Keratinocyte (primary cell): ENCODE data around the gene BAIAP3. TPM values are rescaled to one million over a fixed set of nuclear protein-coding genes. Genes with fewer than 3 reads are reported as not detected.

Experiments used
- DNase-seq: peaks from one replicate; pipeline ENCODE4 v3.0.0-alpha.2; 2011; ENCODE audit warnings: low read depth, missing footprints, low spot score
- FAIRE-seq: peaks from 2 replicates; lab custom pipeline; 2011; peaks lifted over from hg19 to GRCh38; lab: Jason Lieb, UNC
- H2AFZ ChIP-seq: 2 replicates; pipeline ENCODE4 v1.6.0; 2012; ENCODE audit warnings: low read length, control low read depth, inconsistent platforms; ENCODE audit not compliant: control insufficient read depth
- H3K27ac ChIP-seq: 2 replicates; pipeline ENCODE4 v1.5.1; 2011; ENCODE audit warnings: low read length; ENCODE audit not compliant: control insufficient read depth, insufficient read depth
- H3K27me3 ChIP-seq: 3 replicates; pipeline ENCODE4 v1.6.0; 2011; ENCODE audit warnings: low read length; ENCODE audit not compliant: control insufficient read depth, insufficient read depth; ENCODE audit errors: extremely low read depth
- H3K36me3 ChIP-seq, 2 experiments: 2 replicates in 1 of 2; 3 replicates in 1 of 2; pipeline ENCODE4 v1.5.1; 2011; ENCODE audit warnings: low read length in 2 of 2, mild to moderate bottlenecking in 1 of 2; ENCODE audit not compliant: control insufficient read depth in 2 of 2, insufficient read depth in 2 of 2; ENCODE audit errors: extremely low read depth in 1 of 2
- H3K4me1 ChIP-seq: 3 replicates; pipeline ENCODE4 v1.5.1; 2011; ENCODE audit warnings: low read length; ENCODE audit not compliant: control insufficient read depth, insufficient read depth; ENCODE audit errors: extremely low read depth
- H3K4me2 ChIP-seq: 3 replicates; pipeline ENCODE4 v1.6.0; 2011; ENCODE audit warnings: low read depth, low read length; ENCODE audit not compliant: control insufficient read depth, insufficient read depth; ENCODE audit errors: extremely low read depth
- H3K4me3 ChIP-seq, 3 experiments: fragments of 200-600 bp in 1 of 3; sonication (generic) in 1 of 3; 2 replicates in 2 of 3; 3 replicates in 1 of 3; pipeline ENCODE4 v1.5.1; 2011 to 2016; ENCODE audit warnings: low read length in 3 of 3, mild to moderate bottlenecking in 3 of 3, control low read depth in 2 of 3, inconsistent platforms in 1 of 3, low read depth in 1 of 3, mixed read lengths in 1 of 3, mixed run types in 1 of 3, moderate library complexity in 1 of 3; ENCODE audit not compliant: control insufficient read depth in 2 of 3, insufficient read depth in 2 of 3; ENCODE audit errors: extremely low read depth in 1 of 3
- H3K79me2 ChIP-seq: 2 replicates; pipeline ENCODE4 v1.6.0; 2012; ENCODE audit warnings: low read length; ENCODE audit not compliant: control insufficient read depth, insufficient read depth
- H3K9ac ChIP-seq: 3 replicates; pipeline ENCODE4 v1.6.0; 2011; ENCODE audit warnings: low read length; ENCODE audit not compliant: control insufficient read depth, insufficient read depth; ENCODE audit errors: extremely low read depth
- H3K9me1 ChIP-seq: 3 replicates; pipeline ENCODE4 v1.6.0; 2011; ENCODE audit warnings: low read length; ENCODE audit not compliant: control insufficient read depth, insufficient read depth; ENCODE audit errors: extremely low read depth
- H3K9me3 ChIP-seq: 2 replicates; pipeline ENCODE4 v1.5.1; 2012; ENCODE audit warnings: low read depth, low read length; ENCODE audit not compliant: control insufficient read depth
- H4K20me1 ChIP-seq: 3 replicates; pipeline ENCODE4 v1.6.0; 2011; ENCODE audit warnings: low read length; ENCODE audit not compliant: control insufficient read depth, insufficient read depth; ENCODE audit errors: extremely low read depth
- EZH2 ChIP-seq: IDR thresholded peaks from one replicate; pipeline ENCODE4 v1.6.1; 2012; ENCODE audit warnings: inconsistent platforms, mild to moderate bottlenecking, low read length, moderate library complexity
- dilution Hi-C: fragments of 300-500 bp; cut with MboI; formaldehyde crosslinking; loops from one replicate; pipeline ENCODE4 v1.7.0; 2020; ENCODE audit warnings: low sequenced_read_pairs; ENCODE audit not compliant: extremely low pct_ligation_motif_present
- polyA plus RNA-seq, 5 experiments: library from polyadenylated mRNA; depleted of rRNA in 3 of 5; stranded (reverse) in 3 of 5; stranded (forward) in 1 of 5; unstranded in 1 of 5; fragments of >200 nt; gene quantifications; 1 replicate in 1 of 5; 2 replicates in 3 of 5; 3 replicates in 1 of 5; pipeline versions ENCODE4 v1.2.1 to v1.2.3, GENCODE V29; 2011 to 2012; ENCODE audit warnings: missing spikeins in 2 of 5, low read depth in 1 of 5, low replicate concordance in 1 of 5
- TF ChIP-seq, protein P1 (sequence below), 3 experiments: IDR thresholded peaks in 1 of 3; conservative IDR thresholded peaks in 1 of 3; optimal IDR thresholded peaks in 1 of 3; 2 replicates in 2 of 3; 3 replicates in 1 of 3; pipeline versions ENCODE3 to v1.5.1; 2011; ENCODE audit warnings: low read length in 3 of 3, mild to moderate bottlenecking in 3 of 3, moderate library complexity in 2 of 3, control low read depth in 1 of 3, inconsistent platforms in 1 of 3; ENCODE audit not compliant: insufficient read depth in 2 of 3; ENCODE audit errors: extremely low read depth in 1 of 3

BAIAP3 gene
- polyA plus RNA-seq, 1 donor (not counting 4 experiments of a cell fraction or from before 2014, with no cell fraction given) = not detected

DNA sequence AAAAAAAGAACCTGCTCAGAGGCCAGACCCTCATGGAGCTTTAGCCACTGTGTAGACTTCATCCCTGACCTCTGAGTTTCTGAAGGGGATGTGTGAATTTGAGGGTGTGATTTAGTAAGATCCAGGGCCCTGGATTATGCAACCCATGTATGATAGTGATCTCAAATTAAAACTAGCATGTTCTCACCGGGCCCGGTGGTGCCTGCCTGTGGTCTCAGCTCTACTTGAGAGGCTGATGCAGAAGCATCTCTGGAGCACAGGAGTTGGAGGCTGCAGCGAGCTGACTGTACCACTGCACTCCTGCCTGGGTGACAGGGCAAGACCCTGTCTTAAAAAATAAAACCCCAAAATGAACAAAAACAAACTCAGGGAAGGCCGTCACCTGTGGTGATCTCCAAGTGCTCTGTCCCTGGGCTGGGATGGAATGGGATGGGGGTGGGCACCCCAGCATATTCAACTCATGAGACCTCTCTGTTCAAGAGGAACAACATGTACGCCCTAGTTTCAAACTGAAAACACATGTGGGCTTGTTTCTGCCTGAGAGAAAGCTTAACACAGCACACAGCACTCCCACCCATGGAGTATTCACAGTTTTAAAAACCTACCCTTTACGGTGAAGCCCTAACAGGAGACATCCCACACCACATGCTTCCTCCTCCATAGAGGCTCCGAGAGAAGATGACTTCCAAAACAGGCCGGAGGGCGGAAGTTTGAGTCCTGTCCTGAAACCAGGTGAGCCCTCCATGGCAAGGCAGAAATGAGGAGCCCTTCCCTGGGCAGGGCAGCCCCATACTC is 48.4 kb downstream of the BAIAP3 start:
- Histone ChIP-seq H3K27ac (no peak overlapping the region), H3K4me2 (no peak overlapping the region), H4K20me1 (no peaks in the 10 kb centered on the region), H3K4me1 (peaks cover 7% of the 10 kb centered on the region), H3K27me3 (no peaks in the 10 kb centered on the region), H3K79me2 (no peaks in the 10 kb centered on the region), H3K9me3 (no peaks in the 10 kb centered on the region), H3K9ac (no peak overlapping the region), H3K4me3 (no peak overlapping the region), H3K36me3 (no peaks in the 10 kb centered on the region), H2AFZ (no peak overlapping the region), H3K9me1 (no peaks in the 10 kb centered on the region)
- no peak for DNase-seq
- TF ChIP-seq EZH2 = no peak
- TF ChIP-seq, protein P1, sequence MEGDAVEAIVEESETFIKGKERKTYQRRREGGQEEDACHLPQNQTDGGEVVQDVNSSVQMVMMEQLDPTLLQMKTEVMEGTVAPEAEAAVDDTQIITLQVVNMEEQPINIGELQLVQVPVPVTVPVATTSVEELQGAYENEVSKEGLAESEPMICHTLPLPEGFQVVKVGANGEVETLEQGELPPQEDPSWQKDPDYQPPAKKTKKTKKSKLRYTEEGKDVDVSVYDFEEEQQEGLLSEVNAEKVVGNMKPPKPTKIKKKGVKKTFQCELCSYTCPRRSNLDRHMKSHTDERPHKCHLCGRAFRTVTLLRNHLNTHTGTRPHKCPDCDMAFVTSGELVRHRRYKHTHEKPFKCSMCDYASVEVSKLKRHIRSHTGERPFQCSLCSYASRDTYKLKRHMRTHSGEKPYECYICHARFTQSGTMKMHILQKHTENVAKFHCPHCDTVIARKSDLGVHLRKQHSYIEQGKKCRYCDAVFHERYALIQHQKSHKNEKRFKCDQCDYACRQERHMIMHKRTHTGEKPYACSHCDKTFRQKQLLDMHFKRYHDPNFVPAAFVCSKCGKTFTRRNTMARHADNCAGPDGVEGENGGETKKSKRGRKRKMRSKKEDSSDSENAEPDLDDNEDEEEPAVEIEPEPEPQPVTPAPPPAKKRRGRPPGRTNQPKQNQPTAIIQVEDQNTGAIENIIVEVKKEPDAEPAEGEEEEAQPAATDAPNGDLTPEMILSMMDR (optimal IDR thresholded peaks at IDR 0.05 in 1 of 3, IDR thresholded peaks at IDR 0.05 in 1 of 3, conservative IDR thresholded peaks at IDR 0.05 in 1 of 3; ENCODE audit: extremely low read depth in 1 of 3, insufficient read depth in 2 of 3, low read length in 3 of 3) = no peak
- dilution Hi-C loops = no loop called here
- no peak for FAIRE-seq

DNA sequence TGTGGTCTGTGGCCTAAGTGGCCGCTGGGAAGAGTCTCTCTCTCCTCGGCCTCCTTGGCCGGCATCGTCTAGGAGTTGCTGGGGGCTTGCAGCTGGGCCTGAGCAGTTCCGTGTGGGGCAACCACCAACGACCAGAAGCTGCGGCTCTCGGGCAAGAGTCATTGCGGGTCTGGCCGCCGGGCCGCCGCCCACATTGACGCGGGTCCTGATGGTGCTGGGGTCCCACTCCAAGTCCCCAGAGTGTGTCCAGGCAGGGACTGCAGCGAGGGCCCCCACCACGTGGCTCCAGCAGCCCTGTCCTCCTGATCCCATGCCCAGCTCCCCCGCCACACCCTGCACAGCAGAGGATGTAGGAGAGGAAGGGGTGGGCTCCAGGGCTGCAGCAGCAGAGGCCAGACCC is 50.1 kb downstream of the BAIAP3 start:
- no peaks in the 10 kb centered on the region for H3K36me3 ChIP-seq
- no peak overlapping the region for H2AFZ ChIP-seq
- no peak overlapping the region for H3K27ac ChIP-seq
- H3K79me2 ChIP-seq = no peaks in the 10 kb centered on the region
- TF ChIP-seq, protein P1 (optimal IDR thresholded peaks at IDR 0.05 in 1 of 3, IDR thresholded peaks at IDR 0.05 in 1 of 3, conservative IDR thresholded peaks at IDR 0.05 in 1 of 3; ENCODE audit: extremely low read depth in 1 of 3, insufficient read depth in 2 of 3, low read length in 3 of 3) = no peak
- TF ChIP-seq EZH2 = no peak
- H3K9ac ChIP-seq = no peak overlapping the region
- no peak overlapping the region for H3K4me3 ChIP-seq
- peaks cover 5% of the 10 kb centered on the region for H3K4me1 ChIP-seq
- no peaks in the 10 kb centered on the region for H3K9me1 ChIP-seq
- FAIRE-seq = no peak
- H3K27me3 ChIP-seq = no peaks in the 10 kb centered on the region
- DNase-seq = no peak
- no peak overlapping the region for H3K4me2 ChIP-seq
- no peaks in the 10 kb centered on the region for H4K20me1 ChIP-seq
- dilution Hi-C loops = no loop called here
- no peaks in the 10 kb centered on the region for H3K9me3 ChIP-seq
